Gastrocnemius medialis (tissue), 4 donors: ENCODE measurements around the gene TEFM. TPM values are rescaled to one million over a fixed set of nuclear protein-coding genes. Genes with fewer than 3 reads are reported as not detected.

Source experiments
- ATAC-seq, 2 donors: fragments of 150-250 bp; one replicate each; pipeline ENCODE4 v1.9.1; 2016
- DNase-seq, 2 donors: peaks; one replicate each; pipeline ENCODE4 v3.0.0-alpha.2; 2019
- H3K27ac ChIP-seq, 4 donors: fragments of 200-600 bp; sonication (generic); 1 replicate in 1 of 4; 2 replicates in 3 of 4; pipeline ENCODE4 v1.5.1; 2016 to 2018; ENCODE audit warnings: mild to moderate bottlenecking in 2 of 4, moderate library complexity in 1 of 4
- H3K27me3 ChIP-seq, 3 donors: fragments of 200-600 bp; sonication (generic) in 2 of 3; 1 replicate in 1 of 3; 2 replicates in 2 of 3; pipeline versions ENCODE4 v1.5.1 to v1.6.0; 2016 to 2019; ENCODE audit warnings: mild to moderate bottlenecking in 1 of 3, moderate library complexity in 1 of 3
- H3K36me3 ChIP-seq, 2 donors: fragments of 200-600 bp; sonication (generic) in 1 of 2; one replicate each; pipeline ENCODE4 v1.5.1; 2017 to 2018
- H3K4me1 ChIP-seq, 2 donors: fragments of 200-600 bp; sonication (generic) in 1 of 2; one replicate each; pipeline ENCODE4 v1.5.1; 2016 to 2017; ENCODE audit warnings: mild to moderate bottlenecking in 2 of 2
- H3K4me3 ChIP-seq, 4 donors: fragments of 200-600 bp; sonication (generic) in 3 of 4; 1 replicate in 1 of 4; 2 replicates in 3 of 4; pipeline ENCODE4 v1.5.1; 2016 to 2019; ENCODE audit warnings: mild to moderate bottlenecking in 2 of 4
- H3K9me3 ChIP-seq, 3 donors: fragments of 200-600 bp; sonication (generic) in 2 of 3; 1 replicate in 1 of 3; 2 replicates in 2 of 3; pipeline ENCODE4 v1.5.1; 2016 to 2019
- CTCF ChIP-seq, 5 experiments: fragments of 450-650 bp in 3 of 5; fragments of 200-600 bp in 2 of 5; sonication (generic) in 2 of 5; IDR thresholded peaks in 4 of 5; conservative IDR thresholded peaks in 1 of 5; 1 replicate in 4 of 5; 2 replicates in 1 of 5; pipeline ENCODE4 v1.5.1; 2016 to 2019; ENCODE audit warnings: antibody characterized with exemption in 5 of 5, mild to moderate bottlenecking in 3 of 5, moderate library complexity in 3 of 5
- POLR2A ChIP-seq, 2 donors: fragments of 450-650 bp; IDR thresholded peaks; one replicate each; pipeline ENCODE4 v1.6.1; 2017; ENCODE audit warnings: antibody characterized with exemption in 2 of 2, mild to moderate bottlenecking in 2 of 2, moderate library complexity in 2 of 2
- in situ Hi-C, 4 donors: fragments of 200-750 bp; cut with MboI; loops; one replicate each; pipeline versions ENCODE4 v1.15.0 to v1.8.0; 2017; ENCODE audit warnings: low sequenced_read_pairs in 4 of 4
- intact Hi-C: fragments of 100-400 bp; cut with DNase I; formaldehyde crosslinking; loops from one replicate; pipeline ENCODE4 v1.15.1; 2023; ENCODE audit warnings: low total_unique reads
- total RNA-seq, 4 donors: library from RNA; depleted of rRNA; stranded (reverse); fragments of >200 nt; gene quantifications; one replicate each; pipeline versions ENCODE4 v1.1.0 to v1.2.3, GENCODE V29; 2016

The TEFM gene
- total RNA-seq, 4 donors from 2014 or later: 5.2 to 18.5 (median 8.3) TPM

- H3K4me1 ChIP-seq: no peaks in the 10 kb centered on the region
- no peaks in the 10 kb centered on the region for H3K36me3 ChIP-seq
- ATAC-seq (no peak), DNase-seq (no peak)
- H3K9me3 ChIP-seq: no peaks in the 10 kb centered on the region
- intact Hi-C loops (no loop called here), in situ Hi-C loops (no loop called here)
- H3K27ac ChIP-seq: no peak overlapping the region
- H3K4me3 ChIP-seq: no peak overlapping the region
- no peaks in the 10 kb centered on the region for H3K27me3 ChIP-seq
- TF ChIP-seq POLR2A (IDR thresholded peaks at IDR 0.05): no peak
- no peak for TF ChIP-seq CTCF (IDR thresholded peaks at IDR 0.05 in 4 of 5, conservative IDR thresholded peaks at IDR 0.05 in 1 of 5)
Measured at GRCh38 chr17:30864636-30865035, 41.4 kb downstream of the TEFM start.

GRCh38 chr17:30858556-30859250, 47.3 kb downstream of the TEFM start:
- in situ Hi-C loops: no loop called here
- Histone ChIP-seq H3K36me3 (no peaks in the 10 kb centered on the region), H3K27ac (no peak overlapping the region)

GRCh38 chr17:30854146-30854545, 51.9 kb downstream of the TEFM start:
- no peak overlapping the region for H3K27ac ChIP-seq
- H3K36me3 ChIP-seq: no peaks in the 10 kb centered on the region
- no peaks in the 10 kb centered on the region for H3K4me1 ChIP-seq
- TF ChIP-seq CTCF (IDR thresholded peaks at IDR 0.05 in 4 of 5, conservative IDR thresholded peaks at IDR 0.05 in 1 of 5): no peak
- ATAC-seq (no peak), DNase-seq (no peak)
- in situ Hi-C loops: no loop called here
- intact Hi-C loops: no loop called here
- no peaks in the 10 kb centered on the region for H3K9me3 ChIP-seq
- H3K4me3 ChIP-seq: no peak overlapping the region
- H3K27me3 ChIP-seq: no peaks in the 10 kb centered on the region

More at GRCh38 chr17:30858556-30859250, 47.3 kb downstream of the TEFM start:
- no peak for ATAC-seq
- DNase-seq: no peak
- Histone ChIP-seq H3K27me3 (no peaks in the 10 kb centered on the region), H3K9me3 (no peaks in the 10 kb centered on the region), H3K4me1 (no peaks in the 10 kb centered on the region), H3K4me3 (no peak overlapping the region)
- no peak for TF ChIP-seq CTCF (IDR thresholded peaks at IDR 0.05 in 4 of 5, conservative IDR thresholded peaks at IDR 0.05 in 1 of 5)
- no peak for TF ChIP-seq POLR2A (IDR thresholded peaks at IDR 0.05)
- intact Hi-C loops: no loop called here

Other genes with a start within 250 kb of the TEFM start
- gene CRLF3, start 81.5 kb downstream of the TEFM start, total RNA-seq: 1 to 10 TPM; 3.5 to 6.4 (median 5.0) TPM
- under 1 TPM; 0.10 to 0.39 (median 0.20) TPM for gene ATAD5, start 74.3 kb downstream of the TEFM start, total RNA-seq
- 1 to 10 TPM; 1.2 to 4.7 (median 4.3) TPM for gene ADAP2, start 15.7 kb upstream of the TEFM start, total RNA-seq
- 1 to 10 TPM; 4.4 to 9.3 (median 6.5) TPM for gene RNF135, start 64.8 kb upstream of the TEFM start, total RNA-seq
- gene NF1, start 188.7 kb upstream of the TEFM start, total RNA-seq: 10 to 100 TPM; 23.6 to 47.3 (median 32.0) TPM